OCI-LY7 (cell line): ENCODE measurements around the gene LMOD2.

Source experiments
- EZH2phosphoT487 ChIP-seq: fragments of 200-600 bp; sonication (generic); IDR thresholded peaks from 2 replicates; pipeline ENCODE4 v1.6.1; 2018; ENCODE audit warnings: low read depth, borderline replicate concordance, mild to moderate bottlenecking, mixed run types, antibody characterized with exemption, low read length, moderate library complexity, mixed read lengths
- TF ChIP-seq, protein P1 (sequence below): fragments of 200-600 bp; sonication (generic); conservative IDR thresholded peaks from 2 replicates; pipeline ENCODE4 v1.5.1; 2014; ENCODE audit warnings: mild to moderate bottlenecking, antibody characterized with exemption, low read length, moderate library complexity, mixed read lengths

- TF ChIP-seq, protein P1, sequence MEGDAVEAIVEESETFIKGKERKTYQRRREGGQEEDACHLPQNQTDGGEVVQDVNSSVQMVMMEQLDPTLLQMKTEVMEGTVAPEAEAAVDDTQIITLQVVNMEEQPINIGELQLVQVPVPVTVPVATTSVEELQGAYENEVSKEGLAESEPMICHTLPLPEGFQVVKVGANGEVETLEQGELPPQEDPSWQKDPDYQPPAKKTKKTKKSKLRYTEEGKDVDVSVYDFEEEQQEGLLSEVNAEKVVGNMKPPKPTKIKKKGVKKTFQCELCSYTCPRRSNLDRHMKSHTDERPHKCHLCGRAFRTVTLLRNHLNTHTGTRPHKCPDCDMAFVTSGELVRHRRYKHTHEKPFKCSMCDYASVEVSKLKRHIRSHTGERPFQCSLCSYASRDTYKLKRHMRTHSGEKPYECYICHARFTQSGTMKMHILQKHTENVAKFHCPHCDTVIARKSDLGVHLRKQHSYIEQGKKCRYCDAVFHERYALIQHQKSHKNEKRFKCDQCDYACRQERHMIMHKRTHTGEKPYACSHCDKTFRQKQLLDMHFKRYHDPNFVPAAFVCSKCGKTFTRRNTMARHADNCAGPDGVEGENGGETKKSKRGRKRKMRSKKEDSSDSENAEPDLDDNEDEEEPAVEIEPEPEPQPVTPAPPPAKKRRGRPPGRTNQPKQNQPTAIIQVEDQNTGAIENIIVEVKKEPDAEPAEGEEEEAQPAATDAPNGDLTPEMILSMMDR: no peak
- no peak for TF ChIP-seq EZH2phosphoT487
Measured at GRCh38 chr7:123662755-123663154, 7.1 kb downstream of the LMOD2 start.
